ENCODE data around the gene FAU. TPM values are rescaled to one million over a fixed set of nuclear protein-coding genes. Genes with fewer than 3 reads are reported as not detected.

The FAU gene
- total and polyA plus RNA-seq, 2 of the 13 experiments (the other 11 are each of a cell fraction or from before 2014, with no cell fraction given): 374 to 869 TPM

DNA sequence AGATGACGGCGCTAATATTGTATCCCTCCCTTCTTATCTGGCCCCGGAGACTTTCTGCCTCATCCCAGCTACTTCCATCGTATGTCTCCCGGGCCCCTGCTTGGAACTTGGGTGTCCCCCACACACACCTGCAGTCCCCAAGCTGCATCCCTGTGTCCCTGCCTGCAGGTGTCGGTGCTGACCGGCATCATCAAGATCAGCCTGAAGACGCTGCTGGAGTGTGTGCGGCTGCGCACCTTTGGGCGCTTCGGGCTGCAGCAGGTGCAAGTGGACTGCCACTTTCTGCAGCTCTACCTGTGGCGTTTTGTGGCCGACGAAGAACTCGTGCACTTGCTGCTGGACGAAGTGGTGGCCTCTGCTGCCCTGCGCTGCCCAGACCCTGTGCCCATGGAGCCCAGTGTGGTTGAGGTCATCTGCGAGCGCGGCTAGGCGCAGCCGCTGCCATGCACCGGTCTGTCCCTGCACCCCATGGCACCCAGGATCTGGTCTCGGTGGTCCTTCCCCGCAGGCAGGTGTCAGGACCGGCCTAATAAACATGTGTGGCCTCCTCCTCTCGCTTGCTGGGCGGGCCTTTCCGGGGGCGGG, 10.7 kb downstream of the FAU start (continued):
- TF ChIP-seq FUBP1 (CRISPR knock-in tag; IDR thresholded peaks at IDR 0.05; ENCODE audit: borderline replicate concordance) (no peak), ZKSCAN8 (CRISPR knock-in tag; IDR thresholded peaks at IDR 0.05; ENCODE audit: borderline replicate concordance) (no peak), ZFP91 (CRISPR knock-in tag; IDR thresholded peaks at IDR 0.05; ENCODE audit: borderline replicate concordance) (peak; percentile 27; the same call in 1 of the 2 replicates), ONECUT2 (CRISPR knock-in tag; IDR thresholded peaks at IDR 0.05) (no peak), ZNF577 (CRISPR knock-in tag; IDR thresholded peaks at IDR 0.05; ENCODE audit: borderline replicate concordance, low read depth) (no peak), HNRNPL (IDR thresholded peaks at IDR 0.05; ENCODE audit: low read depth, low read length) (no peak), STAT5B (CRISPR knock-in tag; IDR thresholded peaks at IDR 0.05) (no peak), ZNF292 (CRISPR knock-in tag; IDR thresholded peaks at IDR 0.05; ENCODE audit: borderline replicate concordance, low read depth) (no peak), HNF4G (IDR thresholded peaks at IDR 0.05; ENCODE audit: borderline replicate concordance, low read depth, low read length) (no peak), HNF4G (CRISPR knock-in tag; IDR thresholded peaks at IDR 0.05; ENCODE audit: borderline replicate concordance, low read depth) (no peak), YY1 (IDR thresholded peaks at IDR 0.05; ENCODE audit: insufficient read depth, insufficient replicate concordance, low read depth, low read length) (no peak), ZBTB7B (CRISPR knock-in tag; IDR thresholded peaks at IDR 0.05) (no peak), SNAPC2 (CRISPR knock-in tag; IDR thresholded peaks at IDR 0.05) (no peak), GPBP1L1 (CRISPR knock-in tag; IDR thresholded peaks at IDR 0.05) (no peak), ZZZ3 (CRISPR knock-in tag; IDR thresholded peaks at IDR 0.05; ENCODE audit: borderline replicate concordance) (0 out of 2 replicates have a peak, but pooled peaks have one; percentile 42), ZNF333 (CRISPR knock-in tag; IDR thresholded peaks at IDR 0.05; ENCODE audit: borderline replicate concordance) (no peak), RAD21 (CRISPR knock-in tag; IDR thresholded peaks at IDR 0.05) (no peak), GTF3A (CRISPR knock-in tag; conservative IDR thresholded peaks at IDR 0.05) (no peak), MED13 (CRISPR knock-in tag; IDR thresholded peaks at IDR 0.05) (no peak)
- TF ChIP-seq, protein P1, sequence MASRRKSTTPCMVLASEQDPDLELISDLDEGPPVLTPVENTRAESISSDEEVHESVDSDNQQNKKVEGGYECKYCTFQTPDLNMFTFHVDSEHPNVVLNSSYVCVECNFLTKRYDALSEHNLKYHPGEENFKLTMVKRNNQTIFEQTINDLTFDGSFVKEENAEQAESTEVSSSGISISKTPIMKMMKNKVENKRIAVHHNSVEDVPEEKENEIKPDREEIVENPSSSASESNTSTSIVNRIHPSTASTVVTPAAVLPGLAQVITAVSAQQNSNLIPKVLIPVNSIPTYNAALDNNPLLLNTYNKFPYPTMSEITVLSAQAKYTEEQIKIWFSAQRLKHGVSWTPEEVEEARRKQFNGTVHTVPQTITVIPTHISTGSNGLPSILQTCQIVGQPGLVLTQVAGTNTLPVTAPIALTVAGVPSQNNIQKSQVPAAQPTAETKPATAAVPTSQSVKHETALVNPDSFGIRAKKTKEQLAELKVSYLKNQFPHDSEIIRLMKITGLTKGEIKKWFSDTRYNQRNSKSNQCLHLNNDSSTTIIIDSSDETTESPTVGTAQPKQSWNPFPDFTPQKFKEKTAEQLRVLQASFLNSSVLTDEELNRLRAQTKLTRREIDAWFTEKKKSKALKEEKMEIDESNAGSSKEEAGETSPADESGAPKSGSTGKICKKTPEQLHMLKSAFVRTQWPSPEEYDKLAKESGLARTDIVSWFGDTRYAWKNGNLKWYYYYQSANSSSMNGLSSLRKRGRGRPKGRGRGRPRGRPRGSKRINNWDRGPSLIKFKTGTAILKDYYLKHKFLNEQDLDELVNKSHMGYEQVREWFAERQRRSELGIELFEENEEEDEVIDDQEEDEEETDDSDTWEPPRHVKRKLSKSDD (CRISPR knock-in tag; IDR thresholded peaks at IDR 0.05; ENCODE audit: low read depth): no peak
- TF ChIP-seq, protein P2, sequence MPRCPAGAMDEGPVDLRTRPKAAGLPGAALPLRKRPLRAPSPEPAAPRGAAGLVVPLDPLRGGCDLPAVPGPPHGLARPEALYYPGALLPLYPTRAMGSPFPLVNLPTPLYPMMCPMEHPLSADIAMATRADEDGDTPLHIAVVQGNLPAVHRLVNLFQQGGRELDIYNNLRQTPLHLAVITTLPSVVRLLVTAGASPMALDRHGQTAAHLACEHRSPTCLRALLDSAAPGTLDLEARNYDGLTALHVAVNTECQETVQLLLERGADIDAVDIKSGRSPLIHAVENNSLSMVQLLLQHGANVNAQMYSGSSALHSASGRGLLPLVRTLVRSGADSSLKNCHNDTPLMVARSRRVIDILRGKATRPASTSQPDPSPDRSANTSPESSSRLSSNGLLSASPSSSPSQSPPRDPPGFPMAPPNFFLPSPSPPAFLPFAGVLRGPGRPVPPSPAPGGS (CRISPR knock-in tag; IDR thresholded peaks at IDR 0.05): no peak

All from HepG2 (cell line).